NOMO-1 (cell line): ENCODE measurements around the gene MDM4.

Experiments used
- DNase-seq, 2 experiments: peaks; one replicate each; lab custom pipeline; 2025; ENCODE audit not compliant: unreplicated experiment in 2 of 2; lab: John Stamatoyannopoulos, UW

MDM4 gene

GRCh38 chr1:204602871-204603542 is 86.8 kb downstream of the MDM4 start:
- DNase-seq, result no peak

- no peak for DNase-seq
These were observed 89.6 kb downstream of the MDM4 start for GRCh38 chr1:204605791-204606190.
